GM12801 (cell line): ENCODE data around the gene CORIN.

Experiments used
- TF ChIP-seq, protein P1 (sequence below): IDR thresholded peaks from one replicate; pipeline ENCODE4 v1.5.1; 2011; ENCODE audit warnings: control low read depth; ENCODE audit not compliant: insufficient read length; ENCODE audit errors: extremely low read depth

CORIN gene

GRCh38 chr4:47696823-47697222 is 141.0 kb downstream of the CORIN start:
- TF ChIP-seq, protein P1, sequence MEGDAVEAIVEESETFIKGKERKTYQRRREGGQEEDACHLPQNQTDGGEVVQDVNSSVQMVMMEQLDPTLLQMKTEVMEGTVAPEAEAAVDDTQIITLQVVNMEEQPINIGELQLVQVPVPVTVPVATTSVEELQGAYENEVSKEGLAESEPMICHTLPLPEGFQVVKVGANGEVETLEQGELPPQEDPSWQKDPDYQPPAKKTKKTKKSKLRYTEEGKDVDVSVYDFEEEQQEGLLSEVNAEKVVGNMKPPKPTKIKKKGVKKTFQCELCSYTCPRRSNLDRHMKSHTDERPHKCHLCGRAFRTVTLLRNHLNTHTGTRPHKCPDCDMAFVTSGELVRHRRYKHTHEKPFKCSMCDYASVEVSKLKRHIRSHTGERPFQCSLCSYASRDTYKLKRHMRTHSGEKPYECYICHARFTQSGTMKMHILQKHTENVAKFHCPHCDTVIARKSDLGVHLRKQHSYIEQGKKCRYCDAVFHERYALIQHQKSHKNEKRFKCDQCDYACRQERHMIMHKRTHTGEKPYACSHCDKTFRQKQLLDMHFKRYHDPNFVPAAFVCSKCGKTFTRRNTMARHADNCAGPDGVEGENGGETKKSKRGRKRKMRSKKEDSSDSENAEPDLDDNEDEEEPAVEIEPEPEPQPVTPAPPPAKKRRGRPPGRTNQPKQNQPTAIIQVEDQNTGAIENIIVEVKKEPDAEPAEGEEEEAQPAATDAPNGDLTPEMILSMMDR: no peak

GRCh38 chr4:47695260-47695659 is 142.6 kb downstream of the CORIN start:
- TF ChIP-seq, protein P1: no peak

DNA sequence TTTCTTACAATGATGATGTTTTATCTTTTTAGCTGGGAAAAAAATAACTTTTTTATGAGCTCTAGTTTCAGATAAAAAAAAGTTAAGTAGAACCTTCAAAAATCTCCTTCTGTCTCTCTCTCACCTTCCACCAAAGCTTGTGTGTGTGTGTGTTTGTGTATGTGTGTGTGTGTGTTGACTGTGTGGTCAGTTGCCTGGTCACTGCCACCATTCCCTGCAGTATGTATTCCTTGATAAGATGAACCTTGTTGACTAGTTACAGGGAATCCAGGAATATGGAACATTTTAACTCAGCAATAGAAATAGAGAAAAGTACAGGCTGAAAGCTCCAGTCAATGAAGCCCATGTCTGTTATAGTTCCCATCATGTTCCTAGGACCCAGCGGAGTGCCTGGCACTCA is 143.5 kb downstream of the CORIN start:
- TF ChIP-seq, protein P1: no peak

DNA sequence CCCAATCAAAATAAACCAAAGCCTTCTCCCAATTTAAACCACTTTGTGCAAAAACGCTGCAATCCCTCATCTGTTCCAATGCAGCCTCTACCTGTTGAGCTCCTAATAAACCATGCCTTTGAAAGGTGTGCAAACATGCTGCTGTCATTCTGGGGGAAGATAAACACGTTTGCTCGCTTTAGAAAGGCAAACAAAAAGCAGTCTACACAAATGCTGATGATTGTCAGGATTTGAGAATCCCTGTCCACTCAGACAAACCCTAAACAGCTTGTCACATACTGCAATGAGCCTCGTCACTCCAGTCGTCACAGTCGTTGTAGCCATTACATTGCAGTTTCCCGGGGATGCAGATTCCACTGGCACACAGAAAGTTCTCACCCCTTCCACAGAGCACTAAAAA is 145.2 kb downstream of the CORIN start:
- TF ChIP-seq, protein P1: no peak

DNA sequence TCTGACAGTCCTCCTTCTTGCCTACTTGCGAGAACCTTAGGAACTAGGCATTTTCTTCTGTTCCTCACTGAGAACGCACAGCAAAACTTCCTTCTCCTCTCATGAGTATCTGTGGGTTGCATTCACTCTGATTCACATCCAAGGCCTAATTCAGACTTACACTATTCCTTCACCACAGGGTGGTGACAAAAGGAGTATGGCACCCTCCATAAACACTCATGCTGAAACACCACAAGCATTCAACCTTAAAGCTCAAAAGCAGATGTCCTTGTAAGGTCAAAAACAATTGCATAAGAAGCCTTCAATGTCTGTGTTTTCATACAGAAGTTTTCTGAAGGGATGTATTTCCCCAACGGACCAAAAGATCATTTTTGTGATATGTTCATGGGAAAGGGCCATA is 147.3 kb downstream of the CORIN start:
- TF ChIP-seq, protein P1: no peak

- TF ChIP-seq, protein P1: no peak
Observed at GRCh38 chr4:47686294-47686872, 151.5 kb downstream of the CORIN start.

DNA sequence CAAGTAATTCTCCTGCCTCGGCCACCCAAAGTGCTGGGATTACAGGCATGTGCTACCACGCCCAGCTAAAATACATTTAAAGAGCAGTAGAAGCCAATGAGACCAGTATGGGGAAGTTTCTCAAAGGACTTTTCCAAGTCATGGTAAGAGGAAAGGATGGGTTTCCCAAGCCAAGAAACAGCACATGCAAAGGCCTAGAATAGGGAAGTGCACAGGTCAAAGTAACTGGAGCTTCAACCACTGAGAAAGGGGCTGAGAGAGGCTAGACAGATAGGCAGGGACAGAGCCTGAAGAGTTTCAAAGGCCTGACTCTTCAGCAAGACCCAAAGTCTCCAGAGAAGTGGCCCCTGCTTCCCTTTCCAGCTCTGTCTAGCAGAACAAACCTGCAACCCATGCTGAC is 162.1 kb downstream of the CORIN start:
- TF ChIP-seq, protein P1: no peak
